ENCODE measurements around the gene LATS1. TPM values are rescaled to one million over a fixed set of nuclear protein-coding genes. Genes with fewer than 3 reads are reported as not detected.

The LATS1 gene
- polyA plus RNA-seq, 1 donor from 2014 or later, result 12.8 TPM

- TF ChIP-seq CTCF (IDR thresholded peaks at IDR 0.05; ENCODE audit: poor library complexity, severe bottlenecking), result no peak
Observed at GRCh38 chr6:149723262-149723661, 5.4 kb upstream of the LATS1 start (continued).

GRCh38 chr6:149719531-149719930, 1.6 kb upstream of the LATS1 start:
- TF ChIP-seq REST (IDR thresholded peaks at IDR 0.05; ENCODE audit: borderline replicate concordance) (no peak), RAD21 (conservative IDR thresholded peaks at IDR 0.05) (no peak), POLR2AphosphoS5 (IDR thresholded peaks at IDR 0.05) (no peak), TAF1 (IDR thresholded peaks at IDR 0.05; ENCODE audit: low read depth) (no peak), CTCF (IDR thresholded peaks at IDR 0.05; ENCODE audit: poor library complexity, severe bottlenecking) (no peak), MXI1 (conservative IDR thresholded peaks at IDR 0.05; ENCODE audit: poor library complexity, severe bottlenecking) (no peak), EP300 (conservative IDR thresholded peaks at IDR 0.05; ENCODE audit: poor library complexity, severe bottlenecking) (no peak), EZH2 (IDR thresholded peaks at IDR 0.05; ENCODE audit: borderline replicate concordance, insufficient read depth, low read length, poor library complexity, severe bottlenecking) (no peak), SMC3 (conservative IDR thresholded peaks at IDR 0.05; ENCODE audit: poor library complexity) (no peak)
- Histone ChIP-seq H3F3A (ENCODE audit: insufficient read depth, low read length, poor library complexity, severe bottlenecking) (peaks cover 4% of the 10 kb centered on the region), H3K4me2 (ENCODE audit: low read length) (no peak overlapping the region)

GRCh38 chr6:149717255-149717587, 680 bp downstream of the LATS1 start:
- peak overlapping the region; percentile 59 for H3K4me2 ChIP-seq (ENCODE audit: low read length)
- H3K9me3 ChIP-seq (ENCODE audit: low read length), result no peaks in the 10 kb centered on the region
- H3K9ac ChIP-seq (ENCODE audit: low read length), result peak overlapping the region; percentile 99
- H2AFZ ChIP-seq (ENCODE audit: low read depth, low read length), result peak overlapping the region; percentile 93
- H3K27me3 ChIP-seq (ENCODE audit: insufficient read depth, low read depth, low read length), result no peaks in the 10 kb centered on the region
- H3K4me3 ChIP-seq (ENCODE audit: low read length), result peak overlapping the region; percentile 92
- TF ChIP-seq TAF1 (IDR thresholded peaks at IDR 0.05; ENCODE audit: low read depth) (no peak), REST (IDR thresholded peaks at IDR 0.05; ENCODE audit: borderline replicate concordance) (no peak), MXI1 (conservative IDR thresholded peaks at IDR 0.05; ENCODE audit: poor library complexity, severe bottlenecking) (no peak), SMC3 (conservative IDR thresholded peaks at IDR 0.05; ENCODE audit: poor library complexity) (no peak), RAD21 (conservative IDR thresholded peaks at IDR 0.05) (no peak), EZH2 (IDR thresholded peaks at IDR 0.05; ENCODE audit: borderline replicate concordance, insufficient read depth, low read length, poor library complexity, severe bottlenecking) (no peak), CTCF (IDR thresholded peaks at IDR 0.05; ENCODE audit: poor library complexity, severe bottlenecking) (no peak), EP300 (conservative IDR thresholded peaks at IDR 0.05; ENCODE audit: poor library complexity, severe bottlenecking) (no peak), POLR2AphosphoS5 (IDR thresholded peaks at IDR 0.05) (no peak)
- H4K20me1 ChIP-seq (ENCODE audit: insufficient read depth), result no peaks in the 10 kb centered on the region
- peaks cover 4% of the 10 kb centered on the region for H3F3A ChIP-seq (ENCODE audit: insufficient read depth, low read length, poor library complexity, severe bottlenecking)
- H3K36me3 ChIP-seq (ENCODE audit: insufficient read depth, low read length), result no peaks in the 10 kb centered on the region
- peak overlapping the region; percentile 97 for H3K27ac ChIP-seq (ENCODE audit: low read length)
- no peaks in the 10 kb centered on the region for H3K9me2 ChIP-seq (ENCODE audit: insufficient read depth, low read length)
- H3K79me2 ChIP-seq (replicated peaks; ENCODE audit: insufficient read depth, low read length), result peaks cover 58% of the 10 kb centered on the region

More at GRCh38 chr6:149719531-149719930, 1.6 kb upstream of the LATS1 start:
- H3K79me2 ChIP-seq (replicated peaks; ENCODE audit: insufficient read depth, low read length), result peaks cover 38% of the 10 kb centered on the region
- no peak overlapping the region for H3K9ac ChIP-seq (ENCODE audit: low read length)
- no peak overlapping the region for H3K4me3 ChIP-seq (ENCODE audit: low read length)
- H3K9me3 ChIP-seq (ENCODE audit: low read length), result no peaks in the 10 kb centered on the region
- no peaks in the 10 kb centered on the region for H4K20me1 ChIP-seq (ENCODE audit: insufficient read depth)
- no peaks in the 10 kb centered on the region for H3K9me2 ChIP-seq (ENCODE audit: insufficient read depth, low read length)
- H3K27ac ChIP-seq (ENCODE audit: low read length), result no peak overlapping the region
- H3K27me3 ChIP-seq (ENCODE audit: insufficient read depth, low read depth, low read length), result no peaks in the 10 kb centered on the region
- H3K36me3 ChIP-seq (ENCODE audit: insufficient read depth, low read length), result no peaks in the 10 kb centered on the region
- H2AFZ ChIP-seq (ENCODE audit: low read depth, low read length), result no peak overlapping the region

Data from neural cell (in vitro differentiated cells).